Mesothelial cell of epicardium (in vitro differentiated cells): Measurements from ENCODE around the gene FAM229B. TPM values are rescaled to one million over a fixed set of nuclear protein-coding genes. Genes with fewer than 3 reads are reported as not detected.

Experiments
- DNase-seq, 2 experiments: peaks; one replicate each; pipeline ENCODE4 v3.0.0; 2021; ENCODE audit warnings: low spot score in 2 of 2; ENCODE audit not compliant: unreplicated experiment in 2 of 2
- H3K27ac Mint-ChIP-seq: 2 replicates; pipeline ENCODE4 v1.8.0; 2021; ENCODE audit warnings: mixed read lengths
- H3K27me3 Mint-ChIP-seq: 2 replicates; pipeline ENCODE4 v1.8.0; 2021; ENCODE audit warnings: low read depth, mixed read lengths
- H3K36me3 Mint-ChIP-seq: 2 replicates; pipeline ENCODE4 v1.8.0; 2021; ENCODE audit warnings: mixed read lengths
- H3K4me1 Mint-ChIP-seq: 2 replicates; pipeline ENCODE4 v1.8.0; 2021; ENCODE audit warnings: mixed read lengths
- H3K4me3 Mint-ChIP-seq: 2 replicates; pipeline ENCODE4 v1.8.0; 2021; ENCODE audit warnings: mild to moderate bottlenecking, moderate library complexity, mixed read lengths
- H3K9me3 Mint-ChIP-seq: 2 replicates; pipeline ENCODE4 v1.8.0; 2021; ENCODE audit warnings: mixed read lengths
- total RNA-seq: library from RNA; stranded (reverse); gene quantifications from 3 replicates; pipeline ENCODE4 v1.2.1, GENCODE V29; 2021
- TF ChIP-seq, protein P1 (sequence below): fragments of 200-600 bp; sonication (generic); IDR thresholded peaks from one replicate; pipeline ENCODE4 v1.5.0; 2021; ENCODE audit warnings: antibody characterized with exemption; ENCODE audit not compliant: unreplicated experiment

The FAM229B gene
- total RNA-seq, 1 donor from 2014 or later: 23.6 TPM

DNA sequence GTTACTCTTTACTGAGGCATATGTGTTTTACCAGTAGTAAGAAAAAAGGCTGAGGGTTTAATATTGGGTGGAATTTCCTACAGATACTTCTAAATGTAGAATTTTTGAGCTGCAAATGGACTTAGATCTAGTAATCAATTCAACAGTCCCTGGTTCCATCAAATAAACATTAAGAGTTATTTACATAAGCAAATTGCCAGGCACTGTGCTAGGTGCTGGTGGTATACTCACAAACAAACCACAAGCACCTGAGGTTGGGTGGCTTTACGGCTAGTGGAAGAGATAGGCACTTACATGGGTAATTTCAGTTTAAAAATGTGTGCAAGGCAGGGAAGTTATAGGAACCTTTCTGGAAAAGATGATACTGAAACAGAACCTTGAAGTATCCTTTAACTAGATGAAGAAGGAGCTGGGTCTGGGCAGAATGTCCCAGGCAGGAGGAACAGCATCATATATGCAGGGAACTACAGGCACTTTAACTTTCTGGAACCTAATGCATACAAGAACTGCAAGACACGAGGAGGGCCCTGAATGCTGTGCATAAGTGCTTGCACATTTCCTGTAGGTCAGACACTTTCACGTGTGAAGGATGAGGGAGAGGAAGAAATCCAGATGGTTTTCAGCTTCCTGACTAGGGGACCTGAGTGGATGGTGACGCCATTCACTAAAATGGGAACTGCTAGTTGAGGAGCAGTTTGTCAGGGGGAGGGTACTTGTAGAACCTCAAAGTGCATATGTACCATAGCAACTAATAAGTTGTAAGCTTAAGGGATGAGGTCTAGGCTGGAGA is 29.0 kb upstream of the FAM229B start:
- H3K9me3 Mint-ChIP-seq: no peaks in the 10 kb centered on the region
- TF ChIP-seq, protein P1, sequence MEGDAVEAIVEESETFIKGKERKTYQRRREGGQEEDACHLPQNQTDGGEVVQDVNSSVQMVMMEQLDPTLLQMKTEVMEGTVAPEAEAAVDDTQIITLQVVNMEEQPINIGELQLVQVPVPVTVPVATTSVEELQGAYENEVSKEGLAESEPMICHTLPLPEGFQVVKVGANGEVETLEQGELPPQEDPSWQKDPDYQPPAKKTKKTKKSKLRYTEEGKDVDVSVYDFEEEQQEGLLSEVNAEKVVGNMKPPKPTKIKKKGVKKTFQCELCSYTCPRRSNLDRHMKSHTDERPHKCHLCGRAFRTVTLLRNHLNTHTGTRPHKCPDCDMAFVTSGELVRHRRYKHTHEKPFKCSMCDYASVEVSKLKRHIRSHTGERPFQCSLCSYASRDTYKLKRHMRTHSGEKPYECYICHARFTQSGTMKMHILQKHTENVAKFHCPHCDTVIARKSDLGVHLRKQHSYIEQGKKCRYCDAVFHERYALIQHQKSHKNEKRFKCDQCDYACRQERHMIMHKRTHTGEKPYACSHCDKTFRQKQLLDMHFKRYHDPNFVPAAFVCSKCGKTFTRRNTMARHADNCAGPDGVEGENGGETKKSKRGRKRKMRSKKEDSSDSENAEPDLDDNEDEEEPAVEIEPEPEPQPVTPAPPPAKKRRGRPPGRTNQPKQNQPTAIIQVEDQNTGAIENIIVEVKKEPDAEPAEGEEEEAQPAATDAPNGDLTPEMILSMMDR: no peak
- no peaks in the 10 kb centered on the region for H3K27me3 Mint-ChIP-seq
- H3K27ac Mint-ChIP-seq: no peak overlapping the region
- H3K4me3 Mint-ChIP-seq: no peak overlapping the region
- no peak for DNase-seq
- no peaks in the 10 kb centered on the region for H3K36me3 Mint-ChIP-seq
- peaks cover 6% of the 10 kb centered on the region for H3K4me1 Mint-ChIP-seq

DNA sequence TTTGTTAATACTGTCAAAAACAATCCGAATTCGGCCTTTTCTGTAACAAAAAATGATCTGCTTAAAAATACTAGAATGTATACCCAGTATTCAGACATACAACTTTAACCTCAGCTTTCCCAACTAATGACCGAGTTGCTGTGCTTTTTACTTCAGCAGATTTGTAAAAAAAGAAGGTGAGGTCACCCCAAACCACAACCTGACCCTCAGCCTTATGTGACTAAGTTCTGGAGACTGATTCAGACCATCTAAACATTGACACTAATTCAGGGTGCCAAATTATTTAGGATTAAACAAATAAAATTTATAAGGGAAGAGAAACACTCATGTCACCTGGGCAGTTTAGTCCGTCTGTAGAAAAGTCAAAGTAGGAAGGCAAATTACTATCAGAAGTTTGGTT is 25.8 kb upstream of the FAM229B start:
- Mint-ChIP-seq H3K4me1 (peaks cover 5% of the 10 kb centered on the region), H3K9me3 (no peaks in the 10 kb centered on the region), H3K27ac (no peak overlapping the region), H3K36me3 (no peaks in the 10 kb centered on the region), H3K4me3 (no peak overlapping the region), H3K27me3 (no peaks in the 10 kb centered on the region)
- TF ChIP-seq, protein P1: no peak
- DNase-seq: no peak

DNA sequence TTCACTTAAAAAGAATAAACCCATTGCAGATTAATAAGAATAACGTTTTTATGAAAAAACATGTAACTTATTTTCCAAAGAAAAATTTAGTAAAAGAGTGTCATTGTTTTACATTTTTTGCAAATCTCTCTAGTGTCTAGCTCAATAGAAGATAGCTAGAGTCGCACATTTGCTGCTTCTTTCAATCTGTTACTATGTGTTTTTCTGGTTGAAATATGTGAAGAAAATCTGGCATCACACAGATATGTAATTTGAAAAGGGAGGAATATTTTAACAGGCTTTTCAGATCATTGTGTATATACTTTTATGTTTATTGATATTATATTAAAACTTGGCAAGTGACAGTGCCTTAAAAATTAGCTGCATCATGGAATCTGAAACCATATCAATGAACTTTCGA is 24.4 kb upstream of the FAM229B start:
- H3K27ac Mint-ChIP-seq: no peak overlapping the region
- H3K9me3 Mint-ChIP-seq: no peaks in the 10 kb centered on the region
- no peak for DNase-seq
- TF ChIP-seq, protein P1: no peak
- H3K36me3 Mint-ChIP-seq: no peaks in the 10 kb centered on the region
- no peaks in the 10 kb centered on the region for H3K27me3 Mint-ChIP-seq
- peaks cover 9% of the 10 kb centered on the region for H3K4me1 Mint-ChIP-seq
- no peak overlapping the region for H3K4me3 Mint-ChIP-seq

DNA sequence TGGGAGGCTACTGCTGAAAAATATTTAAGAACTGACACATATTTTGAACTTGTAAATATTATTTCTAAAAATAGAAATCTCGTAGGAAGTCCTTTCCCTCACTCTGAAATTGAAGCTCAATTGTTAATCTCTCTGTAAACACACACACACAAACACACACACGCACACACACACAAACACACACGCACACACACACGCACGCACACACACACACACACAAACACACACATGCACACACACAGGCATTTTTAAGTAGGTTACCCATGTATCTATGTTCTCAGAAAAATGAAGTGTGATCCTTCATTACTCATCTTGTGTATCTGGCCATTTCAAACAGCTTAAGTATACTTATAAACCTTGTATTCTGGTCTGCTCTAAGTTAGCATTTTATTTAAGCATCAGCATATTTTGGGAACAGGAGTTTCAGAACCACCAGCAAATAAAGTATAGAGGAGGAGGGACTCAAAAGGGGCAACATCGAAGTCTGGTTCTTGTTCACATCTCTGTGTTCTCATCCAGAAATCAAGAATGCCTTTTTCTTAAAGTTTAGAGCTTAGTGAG is 21.9 kb upstream of the FAM229B start:
- TF ChIP-seq, protein P1: no peak
- Mint-ChIP-seq H3K4me3 (no peak overlapping the region), H3K27me3 (no peaks in the 10 kb centered on the region), H3K27ac (no peak overlapping the region), H3K36me3 (peaks cover 2% of the 10 kb centered on the region), H3K9me3 (no peaks in the 10 kb centered on the region), H3K4me1 (peaks cover 9% of the 10 kb centered on the region)
- no peak for DNase-seq

DNA sequence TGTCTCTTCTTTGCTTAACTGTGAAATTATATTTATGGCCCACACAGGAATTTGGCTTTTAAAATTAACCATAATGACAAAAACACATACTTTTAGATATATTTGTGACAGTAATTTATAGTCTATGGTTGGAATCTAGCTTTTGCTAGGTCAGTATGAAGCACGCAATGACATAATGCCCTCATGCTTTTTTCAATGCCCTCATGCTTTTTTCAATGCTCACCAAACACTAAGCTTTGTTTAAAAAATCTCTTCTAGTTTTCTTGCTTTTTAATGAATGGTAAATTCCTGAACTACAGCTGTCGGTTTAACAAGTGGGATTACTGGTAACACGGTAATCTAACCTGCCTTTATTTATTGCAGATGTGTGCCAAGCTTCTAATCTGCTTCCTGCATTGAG is 20.8 kb upstream of the FAM229B start:
- H3K4me3 Mint-ChIP-seq: no peak overlapping the region
- H3K9me3 Mint-ChIP-seq: no peaks in the 10 kb centered on the region
- H3K36me3 Mint-ChIP-seq: peaks cover 3% of the 10 kb centered on the region
- no peaks in the 10 kb centered on the region for H3K27me3 Mint-ChIP-seq
- TF ChIP-seq, protein P1: no peak
- no peak overlapping the region for H3K27ac Mint-ChIP-seq
- DNase-seq: no peak
- H3K4me1 Mint-ChIP-seq: peaks cover 9% of the 10 kb centered on the region
